SJCRH30 (cell line): ENCODE results near the gene PNKD. TPM values are rescaled to one million over a fixed set of nuclear protein-coding genes. Genes with fewer than 3 reads are reported as not detected.

Experiments used
- DNase-seq, 2 experiments: peaks; one replicate each; pipeline ENCODE4 v3.0.0-alpha.2; 2015 to 2020
- H3K27ac ChIP-seq: fragments of 250-450 bp; sonication (Bioruptor Pico); 2 replicates; pipeline ENCODE4 v1.5.1; 2020; ENCODE audit warnings: mild to moderate bottlenecking, moderate library complexity
- H3K27me3 ChIP-seq: fragments of 250-450 bp; sonication (Bioruptor Pico); 2 replicates; pipeline ENCODE4 v1.5.1; 2020; ENCODE audit warnings: mild to moderate bottlenecking, moderate library complexity
- H3K36me3 ChIP-seq: fragments of 250-450 bp; sonication (Bioruptor Pico); 2 replicates; pipeline ENCODE4 v1.5.1; 2020; ENCODE audit warnings: mild to moderate bottlenecking, moderate library complexity
- H3K4me1 ChIP-seq: fragments of 250-450 bp; sonication (Bioruptor Pico); 2 replicates; pipeline ENCODE4 v1.5.1; 2020; ENCODE audit warnings: mild to moderate bottlenecking, moderate library complexity
- H3K4me3 ChIP-seq: fragments of 250-450 bp; sonication (Bioruptor Pico); 2 replicates; pipeline ENCODE4 v1.5.1; 2020; ENCODE audit warnings: mild to moderate bottlenecking, moderate library complexity
- H3K9me3 ChIP-seq: fragments of 250-450 bp; sonication (Bioruptor Pico); replicated peaks from 2 replicates; pipeline ENCODE4 v1.5.1; 2020; ENCODE audit warnings: mild to moderate bottlenecking, moderate library complexity
- total RNA-seq: library from RNA; depleted of rRNA; stranded (reverse); fragments of >200 nt; shearing (Covaris generic); gene quantifications from 2 replicates; pipeline ENCODE4 v1.2.3, GENCODE V29; 2014

The PNKD gene
- total RNA-seq, 1 experiment from 2014 or later: 49.8 TPM

DNA sequence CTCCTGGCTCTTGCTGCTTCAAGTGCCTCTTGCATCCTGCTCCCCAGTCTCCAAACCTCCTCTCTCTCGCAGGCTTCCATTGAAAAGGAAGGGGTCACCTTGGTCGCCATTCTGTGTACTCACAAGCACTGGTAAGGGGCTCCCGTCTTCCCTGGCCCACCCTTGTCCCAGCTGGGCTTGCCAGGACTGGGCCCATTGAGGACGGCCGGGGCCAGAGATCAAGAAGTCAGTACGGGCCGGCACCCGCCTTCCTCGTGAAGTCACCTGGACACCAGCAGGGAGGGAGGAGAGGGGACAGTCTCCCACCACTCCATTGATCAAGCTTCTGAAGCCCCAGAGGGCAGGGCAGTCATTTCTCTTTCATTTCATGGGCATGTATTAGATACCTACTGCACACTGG is 70.3 kb downstream of the PNKD start:
- DNase-seq: no peak
- Histone ChIP-seq H3K27ac (no peak overlapping the region), H3K36me3 (no peaks in the 10 kb centered on the region), H3K4me1 (no peaks in the 10 kb centered on the region; the same call in 1 of the 2 replicates), H3K9me3 (no peaks in the 10 kb centered on the region), H3K4me3 (no peak overlapping the region), H3K27me3 (no peaks in the 10 kb centered on the region)

DNA sequence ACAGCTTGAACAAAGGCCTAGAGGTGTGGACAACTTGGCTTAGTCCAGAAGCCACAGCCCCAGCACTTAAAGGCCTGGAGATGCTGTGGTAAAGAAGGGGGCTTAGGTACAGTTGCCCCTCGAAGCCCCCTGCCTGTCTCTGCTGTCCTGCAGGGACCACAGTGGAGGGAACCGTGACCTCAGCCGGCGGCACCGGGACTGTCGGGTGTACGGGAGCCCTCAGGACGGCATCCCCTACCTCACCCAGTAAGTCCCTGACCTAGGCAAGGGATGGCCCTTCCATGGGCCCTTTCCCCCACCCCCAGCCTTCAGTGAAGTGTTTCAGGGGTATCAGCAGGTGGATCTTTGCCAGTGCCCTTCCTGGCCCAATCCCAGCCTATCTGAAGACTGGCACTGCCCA is 71.1 kb downstream of the PNKD start:
- Histone ChIP-seq H3K9me3 (no peaks in the 10 kb centered on the region), H3K36me3 (no peaks in the 10 kb centered on the region), H3K27ac (no peak overlapping the region), H3K4me3 (no peak overlapping the region), H3K27me3 (no peaks in the 10 kb centered on the region), H3K4me1 (no peaks in the 10 kb centered on the region; the same call in 1 of the 2 replicates)
- no peak for DNase-seq

DNA sequence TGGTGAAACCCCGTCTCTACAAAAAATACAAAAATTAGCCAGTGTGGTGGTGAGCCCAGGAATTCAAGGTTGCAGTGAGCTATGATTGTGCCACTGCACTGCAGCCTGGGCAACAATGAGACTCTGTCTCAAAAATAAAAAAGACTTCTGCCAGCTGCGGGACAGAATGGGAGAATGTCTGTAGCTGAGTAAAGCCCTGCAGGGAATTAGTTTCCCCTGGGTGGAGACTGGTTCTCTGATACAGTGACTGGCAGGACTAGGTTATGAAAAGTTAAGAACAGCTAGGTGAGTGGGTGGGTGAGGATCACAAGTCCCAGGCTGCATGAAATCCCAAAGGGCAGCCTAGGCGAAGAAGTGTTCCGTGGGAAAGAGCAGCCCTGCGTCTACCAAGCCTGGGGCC is 72.5 kb downstream of the PNKD start:
- H3K4me3 ChIP-seq: no peak overlapping the region
- H3K27ac ChIP-seq: no peak overlapping the region
- H3K27me3 ChIP-seq: no peaks in the 10 kb centered on the region
- no peaks in the 10 kb centered on the region; the same call in 1 of the 2 replicates for H3K4me1 ChIP-seq
- H3K9me3 ChIP-seq: no peaks in the 10 kb centered on the region
- DNase-seq: no peak
- no peaks in the 10 kb centered on the region for H3K36me3 ChIP-seq

DNA sequence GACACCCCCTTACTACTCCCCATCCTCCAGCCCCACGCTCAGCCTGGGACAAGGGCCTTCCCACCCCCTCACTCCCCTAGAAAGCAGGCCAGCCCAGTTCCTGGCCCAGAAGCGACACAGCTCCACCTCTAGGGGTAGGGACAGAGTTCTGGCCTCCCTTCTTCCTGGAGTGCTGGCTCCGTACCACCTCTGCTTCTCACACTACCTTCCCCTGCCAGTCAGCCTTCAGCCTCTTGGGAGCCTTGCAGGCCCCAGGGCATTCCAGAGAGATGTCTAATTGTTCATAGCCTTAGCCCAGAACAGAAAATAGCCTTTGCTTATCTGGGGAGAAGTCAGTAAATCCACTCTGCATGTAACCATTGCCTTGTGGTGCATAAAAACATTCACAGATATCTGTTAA is 73.3 kb downstream of the PNKD start:
- DNase-seq: no peak
- no peak overlapping the region for H3K4me3 ChIP-seq
- H3K27me3 ChIP-seq: no peaks in the 10 kb centered on the region

DNA sequence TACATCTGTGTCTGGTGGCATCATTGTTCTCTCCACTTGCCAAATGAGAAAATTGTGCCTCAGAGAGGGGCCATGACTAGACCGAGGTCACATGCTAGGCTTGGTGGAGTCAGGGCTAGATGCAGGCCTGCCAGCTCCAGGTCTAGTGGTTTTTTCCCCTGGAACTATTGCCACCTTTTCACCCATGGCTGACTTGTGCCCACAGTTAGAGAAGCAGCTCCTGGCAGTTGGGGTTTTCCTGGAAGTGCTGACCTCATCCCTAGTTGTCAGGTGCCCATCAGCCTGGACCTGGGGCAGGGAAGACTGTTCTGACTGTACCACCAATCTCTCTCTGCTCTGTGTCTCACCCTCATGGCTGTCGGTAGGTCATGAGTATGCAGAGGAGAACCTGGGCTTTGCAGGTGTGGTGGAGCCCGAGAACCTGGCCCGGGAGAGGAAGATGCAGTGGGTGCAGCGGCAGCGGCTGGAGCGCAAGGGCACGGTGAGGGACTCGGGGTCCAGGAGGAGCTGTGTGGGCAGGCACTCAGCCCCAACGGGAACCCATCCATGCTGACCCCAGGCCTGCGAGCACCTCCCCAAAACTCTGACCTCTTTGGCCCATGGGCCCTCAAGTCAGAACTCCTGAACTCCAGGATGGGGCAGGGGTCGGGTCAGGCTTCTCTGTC is 73.9 kb downstream of the PNKD start:
- Histone ChIP-seq H3K4me3 (no peak overlapping the region), H3K27me3 (no peaks in the 10 kb centered on the region), H3K4me1 (no peaks in the 10 kb centered on the region; the same call in 1 of the 2 replicates), H3K9me3 (no peaks in the 10 kb centered on the region), H3K27ac (no peak overlapping the region), H3K36me3 (no peaks in the 10 kb centered on the region)
- no peak for DNase-seq

More for the DNA sequence above, 73.3 kb downstream of the PNKD start:
- Histone ChIP-seq H3K27ac (no peak overlapping the region), H3K9me3 (no peaks in the 10 kb centered on the region), H3K4me1 (no peaks in the 10 kb centered on the region; the same call in 1 of the 2 replicates), H3K36me3 (no peaks in the 10 kb centered on the region)

DNA sequence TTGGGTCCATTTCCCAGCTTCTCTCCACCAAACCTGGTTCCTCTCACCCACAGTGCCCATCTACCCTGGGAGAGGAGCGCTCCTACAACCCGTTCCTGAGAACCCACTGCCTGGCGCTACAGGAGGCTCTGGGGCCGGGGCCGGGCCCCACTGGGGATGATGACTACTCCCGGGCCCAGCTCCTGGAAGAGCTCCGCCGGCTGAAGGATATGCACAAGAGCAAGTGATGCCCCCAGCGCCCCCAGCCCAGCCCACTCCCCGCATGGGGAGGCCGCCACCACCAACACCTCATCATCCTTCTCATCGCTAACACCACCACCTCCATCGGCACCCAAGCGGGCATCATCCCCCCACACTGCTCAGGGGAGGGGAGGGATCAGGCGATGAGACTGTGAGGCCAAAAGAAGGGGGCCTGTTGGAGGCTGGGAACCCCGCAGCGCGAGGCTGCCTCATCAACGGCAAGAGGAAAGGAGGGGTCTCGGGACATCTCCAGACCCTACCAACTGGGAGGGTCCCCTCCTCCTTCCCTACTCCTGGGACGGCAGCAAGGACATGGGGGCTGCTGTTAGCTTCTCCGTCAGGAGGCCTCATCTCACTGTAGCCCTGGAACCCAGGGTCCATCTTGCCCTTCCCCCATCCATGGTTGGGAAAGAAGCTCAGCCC is 74.6 kb downstream of the PNKD start:
- no peaks in the 10 kb centered on the region for H3K36me3 ChIP-seq
- no peaks in the 10 kb centered on the region for H3K9me3 ChIP-seq
- H3K27me3 ChIP-seq: no peaks in the 10 kb centered on the region
- H3K4me3 ChIP-seq: no peak overlapping the region
- no peaks in the 10 kb centered on the region; the same call in 1 of the 2 replicates for H3K4me1 ChIP-seq
- H3K27ac ChIP-seq: no peak overlapping the region
- no peak for DNase-seq

DNA sequence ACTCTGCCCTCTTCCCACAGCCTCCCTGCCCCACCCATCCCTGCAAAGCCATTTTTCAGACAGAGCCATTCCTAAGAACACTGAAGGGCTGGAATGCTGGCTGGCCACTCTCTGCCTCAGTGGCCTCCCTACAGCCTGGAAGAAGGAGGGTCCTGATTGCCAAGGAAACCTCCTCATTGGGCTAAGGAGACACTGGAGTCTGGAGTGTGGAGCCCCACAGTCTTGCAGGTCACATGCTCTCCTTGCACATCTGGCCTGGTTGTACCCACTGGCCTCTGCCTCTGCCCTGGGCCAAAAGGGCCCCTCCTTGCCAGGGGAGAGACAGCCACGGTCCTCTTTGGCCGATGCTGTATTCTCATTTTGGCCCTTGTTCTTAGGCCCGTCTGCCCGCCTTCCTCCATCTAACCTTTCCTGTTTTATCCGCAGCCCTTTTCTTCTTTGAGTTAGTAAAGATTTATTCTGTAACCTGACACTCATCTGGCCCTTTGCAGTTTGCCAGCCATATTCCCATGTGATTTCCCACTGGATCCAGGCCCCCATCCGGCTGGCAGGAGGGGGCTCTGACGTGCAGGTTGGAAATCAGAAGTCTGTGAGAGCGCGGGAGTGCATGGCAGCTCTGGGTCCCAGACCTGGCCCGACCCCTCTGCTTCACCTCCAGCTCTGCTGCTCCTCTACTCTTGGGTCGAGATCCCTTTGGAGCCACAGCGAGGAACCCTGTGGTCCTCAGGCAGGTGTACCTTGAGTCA is 75.3 kb downstream of the PNKD start:
- no peak for DNase-seq
- no peak overlapping the region for H3K4me3 ChIP-seq
- H3K9me3 ChIP-seq: no peaks in the 10 kb centered on the region
- no peak overlapping the region for H3K27ac ChIP-seq
- no peaks in the 10 kb centered on the region for H3K36me3 ChIP-seq
- no peaks in the 10 kb centered on the region for H3K27me3 ChIP-seq
- H3K4me1 ChIP-seq: no peaks in the 10 kb centered on the region; the same call in 1 of the 2 replicates

DNA sequence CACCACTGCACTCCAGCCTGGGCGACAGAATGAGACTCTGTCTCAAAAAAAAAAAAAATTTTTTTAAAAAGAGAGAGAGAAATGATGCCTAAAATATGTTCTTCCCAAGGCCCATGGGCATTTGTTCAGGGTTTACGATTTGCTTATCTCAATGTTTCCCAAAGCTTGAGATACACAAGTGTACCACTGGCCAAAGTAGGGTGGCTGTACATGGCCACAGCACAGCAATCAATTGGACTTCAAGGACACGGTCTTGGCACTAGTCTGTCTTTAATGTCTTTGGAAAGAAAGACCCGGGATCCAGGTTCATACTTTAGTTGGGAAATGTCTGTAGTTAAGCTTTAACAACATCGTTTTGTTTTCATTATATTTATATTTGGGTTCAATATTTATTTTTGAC is 76.9 kb downstream of the PNKD start:
- H3K36me3 ChIP-seq: no peaks in the 10 kb centered on the region
- no peak overlapping the region for H3K4me3 ChIP-seq
- H3K27me3 ChIP-seq: no peaks in the 10 kb centered on the region
- no peaks in the 10 kb centered on the region for H3K9me3 ChIP-seq
- H3K27ac ChIP-seq: no peak overlapping the region
- no peak for DNase-seq
- no peaks in the 10 kb centered on the region; the same call in 1 of the 2 replicates for H3K4me1 ChIP-seq

DNA sequence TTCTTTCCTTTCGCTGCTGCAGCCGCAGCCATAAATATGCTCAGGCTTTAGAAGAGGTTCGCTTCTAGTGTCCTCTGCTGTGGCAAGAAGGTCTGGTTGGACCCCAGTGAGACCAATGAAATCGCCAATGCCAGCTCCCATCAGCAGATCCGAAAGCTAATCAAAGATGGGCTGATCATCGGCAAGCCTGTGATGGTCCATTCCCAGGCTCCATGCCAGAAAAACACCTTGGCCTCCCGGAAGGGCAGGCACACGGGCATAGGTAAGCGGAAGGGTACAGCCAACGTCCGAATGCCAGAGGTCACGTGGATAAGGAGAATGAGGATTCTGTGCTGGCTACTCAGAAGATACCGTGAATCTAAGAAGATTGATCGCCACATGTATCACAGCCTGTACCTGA is 83.7 kb downstream of the PNKD start:
- no peaks in the 10 kb centered on the region for H3K36me3 ChIP-seq
- H3K27ac ChIP-seq: no peak overlapping the region
- H3K9me3 ChIP-seq: no peaks in the 10 kb centered on the region
- no peak for DNase-seq
- H3K27me3 ChIP-seq: no peaks in the 10 kb centered on the region
- H3K4me3 ChIP-seq: no peak overlapping the region
- peaks cover 3% of the 10 kb centered on the region; the same call in 1 of the 2 replicates for H3K4me1 ChIP-seq

DNA sequence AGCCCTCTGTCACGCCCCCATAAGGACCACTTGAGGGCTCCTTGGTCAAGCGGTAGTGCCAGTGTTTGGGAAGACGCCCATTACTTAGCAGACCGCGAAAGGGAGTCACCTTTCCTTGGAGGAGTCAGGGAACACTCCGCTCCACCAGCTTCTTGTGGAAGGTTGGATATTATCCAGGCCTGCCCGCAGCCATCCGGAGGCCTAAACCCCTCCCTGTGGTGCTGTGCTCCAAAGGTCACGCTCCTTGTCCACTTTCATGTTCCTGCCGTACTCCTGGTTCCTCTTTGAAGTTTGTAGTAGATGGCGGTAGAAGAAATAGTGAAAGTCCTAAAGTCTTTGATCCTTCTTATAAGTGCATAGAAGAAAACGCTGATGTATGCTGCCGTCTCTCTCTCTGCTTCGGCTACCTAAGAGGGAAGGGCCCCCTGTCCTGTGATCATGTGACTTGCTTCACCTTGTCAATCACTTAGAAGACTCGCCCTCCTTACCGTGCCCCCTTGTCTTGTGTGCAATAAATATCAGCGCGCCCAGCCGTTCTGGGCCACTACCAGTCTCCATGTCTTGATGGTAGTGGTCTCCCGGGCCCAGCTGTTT is 84.6 kb downstream of the PNKD start:
- Histone ChIP-seq H3K4me3 (no peak overlapping the region), H3K36me3 (no peaks in the 10 kb centered on the region), H3K9me3 (no peaks in the 10 kb centered on the region), H3K27me3 (no peaks in the 10 kb centered on the region), H3K4me1 (peaks cover 3% of the 10 kb centered on the region; the same call in 1 of the 2 replicates), H3K27ac (no peak overlapping the region)
- DNase-seq: no peak

DNA sequence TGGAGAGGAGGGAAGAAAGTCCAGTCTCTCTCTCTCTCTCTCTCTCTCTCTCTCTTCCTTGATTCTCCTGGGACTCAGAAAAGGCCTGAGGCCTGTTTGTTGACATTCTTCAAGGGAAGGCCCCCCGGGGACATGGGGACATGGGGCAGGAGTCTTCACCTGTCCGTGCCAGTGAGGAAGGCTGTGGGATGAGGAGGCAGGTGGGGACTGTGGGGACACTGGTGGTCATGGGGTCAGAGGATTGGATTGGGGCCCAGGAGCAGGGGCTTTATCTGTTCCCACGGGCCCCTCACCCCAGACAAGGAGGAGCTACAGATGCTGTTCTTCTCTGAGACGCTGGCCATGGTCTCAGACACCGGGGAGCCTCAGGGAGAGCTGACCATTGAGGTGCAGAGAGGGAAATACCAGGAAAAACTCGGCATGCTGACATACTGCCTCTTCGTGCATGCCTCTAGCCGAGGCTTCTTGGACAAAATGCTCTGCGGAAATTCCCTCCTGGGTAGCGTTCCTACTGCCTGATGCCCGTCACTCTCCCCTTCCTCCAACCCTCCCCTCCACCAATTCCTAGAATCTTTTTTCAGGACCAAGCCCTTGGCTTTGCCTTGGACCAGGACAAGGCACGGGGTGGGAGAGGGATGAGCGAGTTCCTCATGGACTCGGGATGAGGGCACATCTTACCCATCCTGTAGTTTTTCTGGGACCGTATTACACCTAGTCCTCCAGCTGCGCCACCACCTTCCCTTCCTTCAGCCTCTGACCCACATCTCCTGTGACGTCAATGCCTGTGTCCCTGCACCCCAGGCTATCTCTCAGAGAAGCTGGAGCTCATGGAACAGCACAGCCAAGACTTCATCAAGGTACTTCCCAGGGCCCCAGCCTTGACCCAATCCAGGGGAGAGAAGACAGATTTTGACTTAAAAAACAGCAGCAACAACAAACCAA is 87.2 kb downstream of the PNKD start:
- H3K4me1 ChIP-seq: peaks cover 3% of the 10 kb centered on the region; the same call in 1 of the 2 replicates
- no peak for DNase-seq
- H3K36me3 ChIP-seq: no peaks in the 10 kb centered on the region
- no peak overlapping the region for H3K27ac ChIP-seq
- no peaks in the 10 kb centered on the region for H3K9me3 ChIP-seq
- H3K4me3 ChIP-seq: no peak overlapping the region
- no peaks in the 10 kb centered on the region for H3K27me3 ChIP-seq

DNA sequence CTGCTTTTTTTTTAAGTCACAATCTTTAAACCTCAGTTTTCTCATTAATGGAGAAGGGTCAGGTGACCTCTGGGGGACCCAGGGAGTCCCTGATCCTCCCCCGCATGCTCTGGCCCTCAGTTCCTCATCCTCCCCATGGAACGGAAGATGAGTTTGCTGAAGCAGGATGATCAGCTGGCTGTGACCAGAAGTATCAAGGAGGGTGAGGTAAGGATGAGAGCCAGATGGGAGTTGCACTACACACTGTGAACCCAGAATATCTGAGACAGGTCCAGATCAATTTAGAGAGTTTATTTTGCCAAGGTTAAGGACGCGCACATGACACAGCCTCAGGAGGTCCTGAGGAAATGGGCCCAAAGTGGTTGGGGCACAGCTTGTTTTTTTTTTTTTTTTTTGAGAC is 90.1 kb downstream of the PNKD start:
- Histone ChIP-seq H3K4me1 (peaks cover 3% of the 10 kb centered on the region; the same call in 1 of the 2 replicates), H3K36me3 (no peaks in the 10 kb centered on the region), H3K9me3 (no peaks in the 10 kb centered on the region)

DNA sequence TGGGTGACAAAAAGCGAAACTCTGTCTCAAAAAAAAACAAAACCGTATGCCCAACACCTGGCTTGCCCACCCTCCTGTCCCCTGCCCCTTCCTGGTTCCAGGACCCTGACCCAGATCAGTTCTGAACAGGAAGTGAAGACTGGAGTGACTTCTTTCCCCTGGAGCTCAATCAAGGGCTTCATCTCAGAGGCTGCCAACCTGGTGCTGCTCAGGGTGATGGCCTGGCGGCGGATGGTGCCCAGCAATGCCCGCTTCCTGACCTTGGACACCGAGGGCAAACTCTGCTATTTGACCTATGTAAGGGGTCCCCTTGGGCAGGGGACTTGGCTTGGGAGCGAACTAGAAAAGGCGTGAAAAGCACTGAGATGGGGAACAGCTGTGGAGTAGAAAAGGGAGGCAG is 92.3 kb downstream of the PNKD start:
- Histone ChIP-seq H3K36me3 (no peaks in the 10 kb centered on the region), H3K27me3 (no peaks in the 10 kb centered on the region), H3K9me3 (no peaks in the 10 kb centered on the region), H3K27ac (no peak overlapping the region), H3K4me1 (peaks cover 3% of the 10 kb centered on the region; the same call in 1 of the 2 replicates), H3K4me3 (no peak overlapping the region)
- no peak for DNase-seq

More for the DNA sequence above, 90.1 kb downstream of the PNKD start:
- no peak for DNase-seq
- no peak overlapping the region for H3K27ac ChIP-seq
- H3K27me3 ChIP-seq: no peaks in the 10 kb centered on the region
- no peak overlapping the region for H3K4me3 ChIP-seq

DNA sequence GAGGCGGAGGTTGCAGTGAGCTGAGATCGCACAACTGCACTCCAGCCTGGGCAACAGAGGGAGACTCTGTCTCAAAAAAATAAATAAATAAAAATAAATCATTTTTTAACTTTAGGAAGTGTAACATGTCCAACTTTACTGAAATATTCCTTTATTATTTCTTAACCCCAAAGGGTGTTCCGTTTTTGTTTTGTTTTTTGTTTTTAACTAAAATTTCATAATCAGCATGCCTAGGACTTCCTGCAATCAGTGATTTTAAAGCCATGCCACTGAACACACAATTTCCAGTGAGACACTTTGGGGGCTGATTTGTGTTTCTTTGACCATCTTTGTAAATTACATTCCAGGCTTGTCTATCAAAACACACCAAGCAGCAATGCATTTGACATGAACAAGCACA is 93.4 kb downstream of the PNKD start:
- Histone ChIP-seq H3K36me3 (no peaks in the 10 kb centered on the region), H3K27ac (no peak overlapping the region), H3K4me3 (no peak overlapping the region), H3K27me3 (no peaks in the 10 kb centered on the region), H3K4me1 (no peaks in the 10 kb centered on the region; the same call in 1 of the 2 replicates), H3K9me3 (no peaks in the 10 kb centered on the region)
- no peak for DNase-seq
